ENCODE measurements around the gene RRN3.
"Not testable (repeated sequence)": the region's sequence is repeated elsewhere in the genome, so short reads cannot be mapped to it uniquely, and the experiment has no call there.

The RRN3 gene

DNA sequence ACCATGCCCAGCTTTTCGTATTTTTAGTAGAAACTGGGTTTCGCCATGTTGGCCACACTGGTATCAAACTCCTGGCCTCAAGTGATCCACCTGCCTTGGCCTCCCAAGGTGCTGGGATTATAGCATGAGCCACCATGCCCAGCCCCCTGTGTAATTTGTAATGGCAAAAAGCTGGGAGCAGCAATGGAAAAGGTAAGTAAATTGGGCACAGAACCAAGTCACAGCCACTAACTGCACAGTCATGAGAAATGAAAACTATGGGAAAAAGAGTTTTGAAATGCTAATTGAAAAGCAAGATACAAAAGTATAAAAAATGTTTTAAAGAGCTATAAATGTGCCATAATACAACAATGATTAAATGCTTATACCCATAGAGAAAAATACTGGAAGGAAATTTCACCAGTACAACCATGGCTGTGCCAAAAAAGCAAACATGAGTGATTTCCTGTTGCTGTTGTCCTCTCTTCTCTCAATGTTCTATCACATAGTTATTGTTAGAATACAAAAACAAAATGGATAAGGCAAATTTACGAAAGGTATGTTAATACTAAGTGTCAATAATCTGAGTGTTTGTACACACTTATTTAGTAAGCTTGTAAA is 44.4 kb downstream of the RRN3 start:
- no peak for ATAC-seq

DNA sequence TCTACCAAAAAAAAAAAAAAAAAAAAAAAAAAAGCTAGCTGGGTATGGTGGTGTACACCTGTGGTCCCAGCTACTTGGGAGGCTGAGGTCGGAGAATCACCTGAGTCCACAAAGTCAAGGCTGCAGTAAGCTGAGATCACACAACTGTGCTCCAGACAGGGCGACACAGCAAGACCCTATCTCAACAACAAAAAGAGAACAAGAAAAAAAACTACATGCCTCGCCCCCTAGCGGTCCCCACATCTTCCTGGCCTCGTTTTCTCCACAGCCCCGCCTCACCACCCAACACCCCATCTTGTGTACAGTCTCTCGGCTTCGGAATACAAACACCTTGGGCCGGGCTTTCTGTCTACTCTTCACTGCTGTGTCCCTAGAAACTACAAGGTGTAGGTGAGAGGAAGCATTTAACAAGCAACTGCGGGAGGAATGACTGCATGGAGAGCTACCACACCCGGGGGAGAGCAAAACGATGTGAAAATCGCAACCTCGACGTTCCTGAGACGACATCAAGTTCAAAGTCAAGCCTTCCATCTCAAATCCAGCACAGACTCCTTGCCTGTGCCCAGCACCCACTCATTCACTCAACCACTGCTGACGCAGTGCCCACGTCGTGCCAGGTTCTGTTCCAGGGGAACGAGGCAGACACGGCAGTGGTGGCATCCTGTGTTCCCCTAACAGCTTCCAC is 47.2 kb downstream of the RRN3 start:
- no peak for ATAC-seq

DNA sequence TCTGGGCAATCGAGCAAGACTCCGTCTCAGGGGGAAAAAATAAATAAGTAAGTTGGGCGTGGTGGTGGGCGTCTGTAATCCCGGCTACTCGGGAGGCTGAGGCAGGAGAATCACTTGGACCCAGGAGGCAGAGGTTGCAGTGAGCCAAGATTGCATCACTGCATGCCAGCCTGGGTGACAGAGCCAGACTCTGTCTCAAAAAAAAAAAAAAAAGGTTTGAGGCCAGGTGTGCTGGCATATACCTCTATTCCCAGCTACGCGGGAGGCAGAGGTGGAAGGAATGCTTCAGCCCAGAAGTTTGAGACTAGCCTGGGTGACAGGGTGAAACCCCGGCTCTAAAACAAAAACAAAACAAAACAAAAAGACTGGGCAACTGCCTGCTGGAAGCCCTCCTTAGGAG is 48.8 kb downstream of the RRN3 start:
- ATAC-seq: not testable (repeated sequence)

DNA sequence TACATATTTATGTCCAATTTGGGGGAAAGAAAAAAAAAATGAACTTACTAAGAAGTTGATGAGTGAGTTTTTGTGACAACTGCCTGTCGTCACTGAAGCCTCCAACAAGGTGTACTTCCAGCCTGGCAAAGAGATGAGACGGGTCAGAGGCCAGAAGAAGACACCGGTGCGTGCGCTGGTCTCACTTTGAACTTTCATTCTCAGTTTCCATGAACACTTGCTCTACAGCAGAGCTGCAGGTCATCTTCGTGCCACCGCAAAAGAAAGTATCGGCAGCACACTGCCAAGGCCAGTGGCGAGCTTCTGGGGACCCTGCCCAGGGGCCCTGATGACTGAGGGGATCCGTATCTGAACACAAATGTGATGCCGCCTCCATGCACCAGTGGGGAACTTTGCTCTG is 49.8 kb downstream of the RRN3 start:
- no peak for ATAC-seq

DNA sequence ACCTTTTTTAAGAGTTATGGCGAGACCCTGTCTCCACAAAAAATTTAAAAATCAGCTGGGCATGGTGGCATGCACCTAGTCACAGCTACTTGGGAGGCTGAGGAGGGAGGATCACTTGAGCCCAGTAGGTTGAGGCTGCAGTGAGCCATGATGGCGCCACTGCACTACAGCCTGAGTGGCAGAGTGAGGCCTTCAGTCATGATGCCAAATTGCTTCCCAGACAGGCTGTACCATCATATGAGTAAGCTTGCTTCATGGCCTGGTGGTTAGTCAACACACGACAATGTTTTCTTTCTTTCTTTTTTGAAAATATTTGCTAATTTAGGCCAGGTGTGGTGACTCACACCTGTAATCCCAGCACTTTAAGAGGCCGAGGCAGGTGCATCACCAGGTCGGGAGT is 50.7 kb downstream of the RRN3 start:
- no peak for ATAC-seq

DNA sequence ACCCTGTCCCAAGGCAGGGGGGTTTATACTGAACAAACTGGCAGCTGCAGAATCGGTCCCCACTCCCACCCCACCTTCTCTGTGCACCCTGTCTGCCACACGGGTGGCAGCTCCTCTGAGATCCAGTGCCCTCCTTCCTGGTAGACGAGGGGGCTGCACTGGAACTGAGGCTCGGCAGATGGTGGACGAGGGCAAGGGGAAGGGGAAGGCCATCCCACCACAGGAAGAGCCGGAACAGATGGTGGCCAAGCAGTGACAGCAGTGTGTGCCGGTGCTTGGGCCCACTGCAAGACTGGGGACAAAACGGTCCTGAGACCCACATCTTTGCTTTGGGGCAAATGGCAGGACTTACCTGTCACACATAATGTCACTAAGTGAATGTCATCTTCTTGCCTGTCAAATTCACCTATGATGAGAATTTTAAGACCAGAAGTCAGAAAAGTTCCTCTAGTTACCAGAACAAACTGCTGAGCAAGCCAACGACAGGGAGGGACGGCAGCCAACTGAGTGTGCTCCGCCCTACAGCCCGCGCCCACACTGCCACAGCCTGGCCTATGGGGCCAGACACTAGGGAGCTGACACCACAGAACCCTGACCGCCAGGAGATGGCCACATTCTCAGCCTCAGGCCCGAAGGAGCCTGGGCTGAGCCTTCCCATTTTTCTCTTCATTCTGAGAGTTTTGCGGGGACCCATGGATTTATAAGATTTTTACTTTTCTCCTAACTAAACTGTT is 52.6 kb downstream of the RRN3 start:
- ATAC-seq: no peak

DNA sequence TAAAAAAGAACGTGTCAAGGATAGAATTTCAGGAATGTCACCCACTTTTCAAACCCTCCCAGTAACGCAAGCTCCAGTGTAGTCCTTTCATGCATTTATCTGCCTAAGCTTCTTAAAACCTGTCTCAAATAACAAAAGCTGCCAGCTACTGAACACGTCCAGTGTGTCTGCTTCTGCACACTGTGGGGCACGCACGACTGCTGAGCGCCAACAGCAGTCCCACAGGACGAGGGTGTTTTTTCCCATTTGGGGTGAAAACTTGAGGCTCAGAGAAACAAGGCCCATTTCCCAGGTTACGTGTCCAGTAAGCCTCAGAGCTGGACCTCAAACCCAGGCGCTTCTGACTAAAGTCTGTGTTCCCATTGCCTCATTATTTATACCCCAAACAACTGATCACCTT is 55.4 kb downstream of the RRN3 start:
- ATAC-seq: no peak

DNA sequence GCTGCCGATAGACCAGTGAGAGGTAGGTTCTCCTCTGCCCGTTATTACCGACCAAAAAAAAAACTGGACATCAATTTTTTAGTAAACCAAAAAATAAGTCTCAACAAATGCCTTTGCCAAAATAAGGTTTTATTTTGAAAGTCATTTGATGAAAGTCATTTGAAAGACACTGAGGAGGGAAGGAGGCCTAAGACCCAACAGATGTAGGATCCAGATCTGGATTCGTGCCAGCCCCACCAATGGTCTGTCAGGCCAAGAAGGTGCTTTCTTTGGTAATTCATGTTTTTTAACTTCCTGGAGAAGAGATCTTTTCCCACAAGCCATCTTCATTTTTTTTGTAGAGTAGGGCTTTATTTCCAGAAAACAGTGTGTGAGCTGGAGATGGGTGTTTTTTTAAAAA is 56.3 kb downstream of the RRN3 start:
- ATAC-seq: no peak

DNA sequence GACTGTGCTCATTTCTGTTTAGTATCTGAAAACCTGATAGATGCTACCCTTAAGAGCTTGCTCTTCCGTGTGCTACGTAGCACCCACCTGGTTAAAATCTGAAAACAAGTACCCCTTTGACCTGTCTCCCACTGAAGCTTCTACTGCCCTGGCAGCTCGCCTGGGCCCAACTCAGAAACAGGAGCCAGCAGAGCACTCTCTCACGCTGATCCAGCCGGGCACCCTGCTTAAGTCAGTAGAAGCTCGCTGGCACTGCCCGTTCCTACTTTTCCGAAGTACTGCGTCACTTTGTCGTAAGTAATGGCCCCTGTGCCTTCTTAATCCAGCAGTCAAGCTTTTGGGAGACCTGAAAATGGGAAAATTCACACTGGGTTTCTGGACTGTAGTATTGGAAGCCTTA is 57.1 kb downstream of the RRN3 start:
- no peak for ATAC-seq

DNA sequence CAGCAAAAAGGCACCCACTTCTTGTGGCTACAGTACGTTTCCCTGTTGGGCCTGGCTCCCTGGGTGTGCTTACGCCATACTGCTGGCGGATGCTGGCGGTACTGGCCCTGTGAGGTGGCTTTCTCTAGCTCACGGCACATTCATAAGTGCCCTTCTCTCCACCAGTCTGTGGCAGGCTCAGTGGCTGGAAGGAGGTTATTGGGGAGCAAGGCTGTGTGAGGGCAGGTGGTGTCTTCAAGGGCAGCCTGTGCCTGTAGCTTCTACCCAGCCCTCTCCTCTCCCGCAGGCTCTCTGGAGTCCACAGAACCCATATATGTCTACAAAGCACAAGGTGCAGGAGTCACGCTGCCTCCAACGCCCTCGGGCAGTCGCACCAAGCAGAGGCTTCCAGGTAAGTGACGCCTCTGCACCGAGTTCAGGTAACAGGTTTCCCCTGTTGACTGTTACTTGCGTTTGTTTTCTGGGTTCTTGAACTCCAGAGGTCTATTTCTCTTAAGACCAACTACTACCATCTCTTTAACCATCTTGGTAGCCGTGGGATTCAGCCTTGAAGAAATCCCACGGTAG is 58.8 kb downstream of the RRN3 start:
- ATAC-seq: no peak

DNA sequence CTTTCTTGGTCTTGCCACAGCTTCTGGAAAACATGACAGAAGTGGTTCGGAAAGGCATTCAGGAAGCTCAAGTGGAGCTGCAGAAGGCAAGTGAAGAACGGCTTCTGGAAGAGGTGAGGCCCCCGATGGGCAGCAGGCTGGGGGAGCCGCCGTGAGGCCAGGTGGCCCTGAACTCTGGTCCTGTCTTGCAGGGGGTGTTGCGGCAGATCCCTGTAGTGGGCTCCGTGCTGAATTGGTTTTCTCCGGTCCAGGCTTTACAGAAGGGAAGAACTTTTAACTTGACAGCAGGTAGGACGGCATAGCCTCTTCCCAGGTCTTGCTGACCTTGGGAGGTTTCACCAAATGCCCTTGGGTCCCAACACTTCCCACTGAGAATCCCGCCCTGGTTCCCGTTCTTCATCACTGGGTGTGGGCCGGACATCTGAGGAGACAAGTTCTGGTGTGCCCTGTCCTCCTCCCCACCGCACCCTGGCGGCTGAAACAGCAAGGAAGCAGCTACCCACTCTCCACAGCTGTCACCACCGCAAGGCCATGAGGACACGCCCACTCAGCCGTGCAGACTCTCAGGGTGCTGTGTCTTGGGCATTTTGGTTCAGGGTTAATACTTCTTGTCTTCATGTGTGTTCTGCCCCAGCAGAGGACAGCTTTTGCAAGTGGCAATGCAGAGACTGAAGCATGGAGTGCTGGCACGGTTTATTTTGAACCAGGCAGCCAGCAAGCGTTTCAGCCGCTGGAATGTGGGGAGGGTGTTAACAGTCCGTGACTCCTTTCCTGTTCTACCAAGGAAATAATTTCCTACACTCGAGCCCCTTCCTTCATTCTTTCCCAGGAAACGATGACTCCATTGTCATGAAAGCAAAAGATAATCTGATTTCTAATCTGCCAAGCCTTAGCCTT is 59.6 kb downstream of the RRN3 start:
- ATAC-seq: no peak

DNA sequence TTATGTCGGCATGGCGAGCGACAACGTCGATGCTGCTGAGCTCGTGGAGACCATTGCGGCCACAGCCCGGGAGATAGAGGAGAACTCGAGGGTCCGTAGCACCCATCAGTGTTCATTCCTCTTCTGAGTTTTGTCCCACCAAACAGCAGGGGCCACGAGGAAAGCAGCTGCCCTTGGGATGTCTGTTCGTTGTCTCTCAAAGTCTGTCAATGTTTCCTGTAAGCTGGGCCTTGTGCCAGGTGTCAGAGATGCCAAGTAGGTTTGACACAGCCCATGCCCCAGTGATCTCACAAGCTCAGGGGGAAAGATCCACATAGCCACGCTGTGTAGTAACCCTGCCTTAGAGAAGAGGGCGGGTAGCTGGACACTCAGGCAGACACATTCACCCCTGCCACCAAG is 60.8 kb downstream of the RRN3 start:
- no peak for ATAC-seq

DNA sequence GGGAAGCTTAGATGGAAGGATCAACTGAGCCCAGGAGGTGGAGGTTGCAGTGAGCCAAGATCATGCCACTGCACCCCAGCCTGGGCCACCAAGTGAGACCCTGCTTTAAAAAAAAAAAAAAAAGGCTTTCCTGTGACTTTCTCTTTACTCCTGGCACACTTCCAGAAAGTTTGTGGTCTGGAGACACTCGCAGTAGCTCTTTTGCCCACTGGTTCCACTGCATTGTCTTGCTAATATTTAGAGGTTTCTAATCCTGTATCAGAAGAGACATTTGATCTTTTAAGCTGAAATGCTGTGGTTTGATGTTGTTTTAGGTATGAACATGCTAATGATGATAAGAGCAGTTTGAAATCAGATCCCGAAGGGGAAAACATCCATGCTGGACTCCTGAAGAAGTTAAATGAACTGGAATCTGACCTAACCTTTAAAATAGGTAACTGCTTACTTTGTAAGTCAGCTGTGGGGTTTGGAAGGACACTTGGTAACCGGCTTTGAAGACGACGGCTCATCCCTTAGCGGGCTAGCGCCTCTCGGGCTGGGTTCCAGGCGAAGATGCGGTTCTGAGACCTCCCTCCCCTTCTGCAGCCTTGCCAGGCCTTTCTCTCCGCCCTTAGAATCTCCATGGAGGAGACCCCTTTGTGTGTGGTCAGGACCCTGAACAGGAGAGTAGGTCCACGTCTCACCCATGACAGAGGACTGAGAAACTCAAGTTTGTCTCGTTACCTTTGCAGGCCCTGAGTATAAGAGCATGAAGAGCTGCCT is 61.3 kb downstream of the RRN3 start:
- ATAC-seq: no peak

DNA sequence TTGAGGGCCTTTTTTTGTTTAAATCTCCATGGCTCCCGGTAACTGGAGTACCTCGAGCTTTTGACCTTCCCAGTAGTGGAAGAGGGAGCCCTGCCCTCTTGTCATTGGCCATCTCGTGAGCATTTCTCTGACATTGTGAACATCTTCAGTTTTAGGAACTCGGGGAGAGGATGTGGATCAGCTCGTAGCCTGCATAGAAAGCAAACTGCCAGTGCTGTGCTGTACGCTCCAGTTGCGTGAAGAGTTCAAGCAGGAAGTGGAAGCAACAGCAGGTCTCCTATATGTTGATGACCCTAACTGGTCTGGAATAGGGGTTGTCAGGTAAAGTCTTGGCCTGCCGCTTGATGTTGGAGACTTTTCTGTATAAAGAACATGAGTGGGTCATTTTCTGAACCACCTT is 62.5 kb downstream of the RRN3 start:
- no peak for ATAC-seq

DNA sequence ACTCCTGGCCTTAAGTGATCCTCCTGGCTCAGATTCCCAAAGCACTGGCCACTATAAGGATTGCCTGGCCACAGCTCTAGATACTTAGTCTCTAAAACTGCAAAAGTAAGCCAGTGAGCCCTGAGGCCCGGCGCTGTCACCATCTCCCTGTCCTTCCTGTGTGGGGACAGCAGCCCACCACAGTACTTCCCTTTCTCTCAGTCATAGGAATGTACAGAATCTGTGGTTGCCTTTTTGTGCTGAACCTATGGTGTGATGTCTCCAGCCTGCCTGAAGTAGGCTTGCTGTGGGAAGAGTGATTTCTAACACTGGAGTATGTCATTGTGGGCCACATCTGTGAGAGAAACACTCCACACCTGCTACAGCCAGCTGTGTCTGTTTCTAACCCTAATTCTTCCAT is 62.9 kb downstream of the RRN3 start:
- ATAC-seq: no peak

DNA sequence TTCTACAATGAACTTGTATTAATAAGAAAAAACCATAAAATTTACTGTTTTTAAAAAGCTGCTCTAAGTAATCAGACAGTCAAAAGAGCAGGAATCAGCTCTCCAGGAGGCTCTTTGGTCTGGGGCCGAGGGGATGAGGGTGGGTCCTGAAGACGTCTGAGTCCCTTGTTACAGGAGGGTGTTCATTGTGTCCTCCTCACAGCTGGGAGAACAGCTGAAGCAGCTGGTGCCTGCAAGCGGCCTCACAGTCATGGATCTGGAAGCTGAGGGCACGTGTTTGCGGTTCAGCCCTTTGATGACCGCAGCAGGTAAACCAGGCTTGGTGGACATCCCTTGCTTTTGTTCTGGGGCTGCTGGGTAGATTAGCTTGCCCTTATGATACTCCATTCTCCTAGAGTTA is 64.3 kb downstream of the RRN3 start:
- ATAC-seq: not testable (repeated sequence)

DNA sequence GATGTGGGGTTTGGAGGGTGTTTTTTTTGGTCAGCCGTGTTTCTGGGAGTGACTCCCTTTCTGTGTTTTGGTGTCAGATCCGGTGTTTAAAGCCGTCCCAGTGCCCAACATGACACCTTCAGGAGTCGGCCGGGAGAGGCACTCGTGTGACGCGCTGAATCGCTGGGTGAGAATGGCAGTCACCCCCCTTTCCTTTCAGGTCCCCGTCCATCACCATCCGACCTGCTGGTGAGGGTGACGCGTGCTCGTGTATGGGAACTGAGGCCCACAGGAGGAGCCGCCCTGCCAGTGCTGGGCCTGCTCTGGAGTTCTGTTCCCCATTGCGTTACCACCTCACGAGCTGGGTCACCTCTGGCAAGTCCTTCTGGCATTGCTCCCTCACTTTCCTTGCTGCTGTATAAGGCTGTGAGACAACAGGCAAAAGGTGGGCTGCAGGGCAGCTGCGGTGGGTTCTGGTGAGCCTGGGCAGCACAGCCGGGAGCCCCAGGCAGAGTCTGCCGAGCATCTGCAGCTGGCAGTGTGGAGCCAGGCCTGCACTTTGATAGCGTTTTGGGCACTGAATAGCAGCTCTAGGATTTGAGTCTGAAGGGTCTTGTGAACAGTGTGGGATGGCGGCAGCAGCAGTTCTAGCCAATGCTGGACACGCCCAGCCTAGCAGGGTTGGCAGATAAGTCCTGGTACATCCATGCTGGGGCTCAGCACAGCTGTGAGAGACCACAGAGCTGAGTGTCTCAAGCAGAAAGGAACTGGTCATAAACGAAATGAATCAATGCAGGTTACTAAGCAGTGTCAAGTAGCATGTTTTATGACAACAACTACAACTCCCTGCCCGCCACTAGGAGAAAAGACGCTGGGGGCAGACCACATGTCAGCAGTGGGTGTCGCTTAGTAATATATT is 65.0 kb downstream of the RRN3 start:
- not testable (repeated sequence) for ATAC-seq

DNA sequence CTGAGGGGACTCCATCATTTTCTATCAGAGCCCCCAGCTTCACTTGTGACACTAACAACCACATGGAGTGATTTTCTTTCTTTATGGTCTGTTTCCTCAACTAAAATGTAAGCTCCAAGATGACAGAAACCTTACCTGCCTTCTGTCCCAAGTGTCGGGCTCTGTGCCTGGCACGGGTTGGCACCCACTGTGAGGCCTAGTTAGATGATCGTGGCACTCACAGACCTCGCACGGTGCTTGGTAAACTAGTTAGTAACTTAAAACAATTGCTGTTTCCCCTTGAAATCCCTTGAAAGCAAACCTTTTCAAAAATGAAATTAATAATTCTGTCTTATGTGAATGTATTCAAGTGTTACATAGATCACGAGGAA is 65.7 kb downstream of the RRN3 start:
- not testable (repeated sequence) for ATAC-seq

DNA sequence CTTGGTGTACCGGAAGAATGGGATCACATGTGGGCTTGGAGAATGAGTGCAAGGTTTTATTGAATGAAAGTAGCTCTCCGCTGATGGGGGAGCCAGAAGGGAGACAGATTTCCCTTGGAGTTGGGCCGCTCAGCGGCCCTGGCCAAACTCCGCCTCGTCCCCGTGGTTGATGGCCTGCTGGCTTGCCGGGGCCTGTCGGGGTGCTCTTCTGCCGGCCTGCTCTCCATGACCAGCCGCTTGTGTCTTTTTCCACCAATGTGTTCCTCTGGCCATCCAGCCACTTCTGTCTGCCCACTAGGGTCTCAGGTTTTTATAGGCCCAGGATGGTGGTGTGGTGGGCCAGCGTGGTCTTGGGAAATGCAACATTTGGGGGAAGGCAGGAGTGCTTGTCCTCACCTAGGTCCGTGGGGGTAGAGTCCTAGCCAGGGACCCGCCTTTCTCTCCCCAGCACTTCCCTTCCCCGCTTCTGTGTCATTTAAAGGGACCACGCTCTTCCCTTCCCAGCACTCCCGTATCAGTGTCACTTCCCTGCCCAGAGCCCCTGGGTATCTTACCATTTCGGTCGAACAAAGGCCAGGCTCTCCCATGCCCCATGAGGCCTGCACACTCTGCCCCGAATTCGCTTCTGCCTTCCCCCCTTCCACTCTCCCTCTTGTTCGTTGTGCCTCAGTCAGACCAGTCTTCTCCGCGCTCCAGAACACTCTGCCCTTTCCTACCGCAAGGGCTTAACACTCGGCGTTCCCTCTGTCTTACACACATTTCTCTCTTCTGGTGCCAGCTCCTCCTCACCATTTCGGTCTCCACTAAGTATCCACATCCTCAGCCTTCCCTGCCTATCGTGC is 66.3 kb downstream of the RRN3 start:
- ATAC-seq: not testable (repeated sequence)

DNA sequence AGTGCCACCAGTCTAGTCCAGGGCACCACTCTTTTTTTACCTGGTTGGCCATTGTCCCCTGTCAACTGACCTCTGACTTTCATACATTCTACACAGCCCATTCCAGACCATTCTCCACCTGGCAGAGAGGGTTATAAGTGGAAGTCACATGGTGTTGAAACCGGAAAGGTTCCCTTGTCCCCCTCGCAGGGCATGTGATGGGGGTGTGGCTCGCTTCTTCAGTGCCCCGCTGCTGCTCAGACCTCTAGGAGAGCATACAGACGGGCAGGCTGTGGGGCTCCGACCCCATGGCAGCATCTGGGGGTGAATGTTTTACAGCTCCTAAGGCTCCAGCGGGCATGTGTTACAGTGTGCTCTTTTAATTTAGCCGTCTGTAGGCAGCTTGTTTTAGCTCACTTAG is 67.0 kb downstream of the RRN3 start:
- not testable (repeated sequence) for ATAC-seq

Data from activated CD4-positive, CD25-positive, alpha-beta regulatory T cell treated with anti-CD3 and anti-CD28 coated beads, Interleukin-2, amount 50 U/mL, for 24 hours (primary cell).